ENCODE measurements around the gene SMTNL2.

DNA sequence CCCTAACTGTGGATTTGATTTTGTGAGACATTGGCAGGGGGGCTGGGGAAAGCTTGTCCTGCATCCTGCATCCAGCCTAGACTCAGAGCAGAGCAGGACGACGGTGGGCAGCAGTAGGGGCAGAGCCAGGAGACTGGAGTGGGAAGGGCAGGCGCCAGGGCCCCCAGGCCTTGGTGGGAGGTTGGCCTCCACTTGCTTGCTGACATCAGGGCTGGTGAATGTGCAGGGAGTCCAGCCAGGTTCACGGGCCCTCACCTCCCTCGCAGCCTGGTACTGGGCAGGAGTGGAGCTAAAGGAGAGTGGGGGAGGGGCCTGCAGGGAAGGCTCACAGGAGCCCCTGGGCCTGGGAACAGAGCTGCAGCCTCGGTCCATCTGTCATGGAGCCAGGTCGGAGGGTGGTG, 2.2 kb upstream of the SMTNL2 start:
- TF ChIP-seq POLR2AphosphoS5 (IDR thresholded peaks at IDR 0.05) (no peak), POLR2A (IDR thresholded peaks at IDR 0.05; ENCODE audit: low read depth) (no peak)
- TF ChIP-seq, protein P1, sequence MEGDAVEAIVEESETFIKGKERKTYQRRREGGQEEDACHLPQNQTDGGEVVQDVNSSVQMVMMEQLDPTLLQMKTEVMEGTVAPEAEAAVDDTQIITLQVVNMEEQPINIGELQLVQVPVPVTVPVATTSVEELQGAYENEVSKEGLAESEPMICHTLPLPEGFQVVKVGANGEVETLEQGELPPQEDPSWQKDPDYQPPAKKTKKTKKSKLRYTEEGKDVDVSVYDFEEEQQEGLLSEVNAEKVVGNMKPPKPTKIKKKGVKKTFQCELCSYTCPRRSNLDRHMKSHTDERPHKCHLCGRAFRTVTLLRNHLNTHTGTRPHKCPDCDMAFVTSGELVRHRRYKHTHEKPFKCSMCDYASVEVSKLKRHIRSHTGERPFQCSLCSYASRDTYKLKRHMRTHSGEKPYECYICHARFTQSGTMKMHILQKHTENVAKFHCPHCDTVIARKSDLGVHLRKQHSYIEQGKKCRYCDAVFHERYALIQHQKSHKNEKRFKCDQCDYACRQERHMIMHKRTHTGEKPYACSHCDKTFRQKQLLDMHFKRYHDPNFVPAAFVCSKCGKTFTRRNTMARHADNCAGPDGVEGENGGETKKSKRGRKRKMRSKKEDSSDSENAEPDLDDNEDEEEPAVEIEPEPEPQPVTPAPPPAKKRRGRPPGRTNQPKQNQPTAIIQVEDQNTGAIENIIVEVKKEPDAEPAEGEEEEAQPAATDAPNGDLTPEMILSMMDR (IDR thresholded peaks at IDR 0.05): no peak
